ENCODE results near the gene B3GAT3.

The B3GAT3 gene

DNA sequence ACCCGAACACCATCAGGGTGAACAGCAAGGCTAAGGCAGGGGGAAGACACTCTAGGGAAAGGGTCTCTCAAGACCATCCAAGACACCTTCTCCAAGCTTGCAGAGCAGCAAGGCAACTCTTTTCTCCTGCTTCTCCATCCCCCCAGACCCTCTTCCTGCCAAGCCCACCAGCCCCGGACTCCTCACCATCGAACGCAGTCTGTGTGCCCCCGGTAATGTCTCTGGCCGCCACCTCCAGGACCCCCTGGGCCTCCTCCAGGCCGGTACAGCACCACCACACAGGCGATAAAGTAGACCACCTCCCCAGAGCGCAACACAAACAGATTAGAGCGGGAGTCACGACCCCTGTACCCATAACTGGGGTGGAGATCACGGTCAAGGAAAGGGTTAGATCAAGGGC is 13.0 kb downstream of the B3GAT3 start:
- Histone ChIP-seq H3K27ac (ENCODE audit: low read depth, low read length) (no peak overlapping the region), H3K9ac (ENCODE audit: low read length) (no peak overlapping the region), H3K36me3 (ENCODE audit: control insufficient read depth, insufficient read depth, low read length) (peaks cover 8% of the 10 kb centered on the region), H3K4me1 (ENCODE audit: control insufficient read depth, insufficient read depth, low read length) (peaks cover 10% of the 10 kb centered on the region), H3K27me3 (ENCODE audit: control insufficient read depth, insufficient read depth, low read length) (no peaks in the 10 kb centered on the region), H3K4me3 (ENCODE audit: low read length) (no peak overlapping the region)

DNA sequence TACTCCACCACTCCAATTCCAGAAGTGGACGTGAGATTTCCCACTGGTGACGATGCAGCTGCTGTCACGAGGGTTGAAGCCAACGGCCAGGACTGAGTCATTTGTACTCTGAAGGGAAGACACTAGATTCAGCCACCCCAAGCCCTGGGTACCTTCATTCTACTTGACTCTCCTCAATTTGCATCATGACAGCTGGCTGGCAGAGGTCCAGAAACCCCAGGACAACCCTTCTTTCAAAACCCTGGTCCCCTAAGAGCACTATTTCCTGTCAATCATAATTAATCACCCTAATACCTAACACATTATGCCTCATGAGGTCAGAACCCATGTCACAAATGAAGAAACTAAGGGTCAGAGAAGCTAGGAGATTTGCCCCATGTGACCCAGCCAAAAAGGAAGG is 14.1 kb downstream of the B3GAT3 start:
- H3K4me1 ChIP-seq (ENCODE audit: control insufficient read depth, insufficient read depth, low read length), result peaks cover 14% of the 10 kb centered on the region
- no peak overlapping the region for H3K4me3 ChIP-seq (ENCODE audit: low read length)
- H3K36me3 ChIP-seq (ENCODE audit: control insufficient read depth, insufficient read depth, low read length), result peaks cover 8% of the 10 kb centered on the region
- no peaks in the 10 kb centered on the region for H3K27me3 ChIP-seq (ENCODE audit: control insufficient read depth, insufficient read depth, low read length)
- no peak overlapping the region for H3K9ac ChIP-seq (ENCODE audit: low read length)
- no peak overlapping the region for H3K27ac ChIP-seq (ENCODE audit: low read depth, low read length)

DNA sequence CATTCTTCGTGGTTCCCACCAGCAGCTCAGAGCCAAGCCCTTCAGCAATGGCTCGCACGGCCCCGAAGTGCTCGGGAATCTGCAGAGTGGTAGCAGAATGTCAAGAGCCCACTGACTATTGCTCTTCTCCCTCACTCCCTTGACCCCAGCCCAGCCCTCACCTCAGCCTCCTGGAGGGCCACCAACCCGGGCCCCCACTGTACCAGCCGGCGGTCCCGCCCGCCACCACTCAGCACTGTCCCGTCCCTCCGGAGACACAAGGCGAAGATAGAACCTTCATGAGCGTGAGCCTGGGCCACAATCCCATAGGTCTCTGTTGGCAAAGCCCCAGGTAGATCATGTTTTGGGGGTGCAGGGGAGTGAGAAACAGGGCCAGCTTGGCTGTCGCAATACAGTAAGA is 15.9 kb downstream of the B3GAT3 start:
- no peak overlapping the region for H3K9ac ChIP-seq (ENCODE audit: low read length)
- H3K27me3 ChIP-seq (ENCODE audit: control insufficient read depth, insufficient read depth, low read length), result no peaks in the 10 kb centered on the region
- H3K4me3 ChIP-seq (ENCODE audit: low read length), result no peak overlapping the region
- peaks cover 8% of the 10 kb centered on the region for H3K4me1 ChIP-seq (ENCODE audit: control insufficient read depth, insufficient read depth, low read length)
- H3K36me3 ChIP-seq (ENCODE audit: control insufficient read depth, insufficient read depth, low read length), result peaks cover 8% of the 10 kb centered on the region
- H3K27ac ChIP-seq (ENCODE audit: low read depth, low read length), result no peak overlapping the region

DNA sequence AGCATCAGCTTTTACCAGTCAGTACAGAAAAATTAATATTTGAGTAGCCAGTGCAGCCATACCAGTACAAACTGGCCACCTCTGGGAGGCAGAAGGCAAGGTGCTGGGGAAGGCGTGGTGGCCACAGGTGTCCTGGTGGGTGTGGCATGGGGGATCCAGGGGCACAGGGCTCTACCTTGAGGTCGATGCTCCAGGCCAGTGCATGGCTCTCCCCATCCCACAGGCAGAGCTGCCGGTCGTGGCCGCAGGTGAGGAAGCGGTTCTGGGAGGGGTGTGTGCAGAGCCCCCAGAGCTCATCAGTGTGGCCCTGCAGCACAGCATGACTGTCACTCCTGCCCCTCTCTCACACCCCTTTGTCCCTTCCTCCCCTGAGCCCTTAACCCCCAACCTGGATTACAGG is 16.3 kb downstream of the B3GAT3 start:
- Histone ChIP-seq H3K27ac (ENCODE audit: low read depth, low read length) (no peak overlapping the region), H3K36me3 (ENCODE audit: control insufficient read depth, insufficient read depth, low read length) (peaks cover 7% of the 10 kb centered on the region), H3K4me3 (ENCODE audit: low read length) (no peak overlapping the region), H3K27me3 (ENCODE audit: control insufficient read depth, insufficient read depth, low read length) (no peaks in the 10 kb centered on the region), H3K4me1 (ENCODE audit: control insufficient read depth, insufficient read depth, low read length) (peaks cover 7% of the 10 kb centered on the region), H3K9ac (ENCODE audit: low read length) (no peak overlapping the region)

DNA sequence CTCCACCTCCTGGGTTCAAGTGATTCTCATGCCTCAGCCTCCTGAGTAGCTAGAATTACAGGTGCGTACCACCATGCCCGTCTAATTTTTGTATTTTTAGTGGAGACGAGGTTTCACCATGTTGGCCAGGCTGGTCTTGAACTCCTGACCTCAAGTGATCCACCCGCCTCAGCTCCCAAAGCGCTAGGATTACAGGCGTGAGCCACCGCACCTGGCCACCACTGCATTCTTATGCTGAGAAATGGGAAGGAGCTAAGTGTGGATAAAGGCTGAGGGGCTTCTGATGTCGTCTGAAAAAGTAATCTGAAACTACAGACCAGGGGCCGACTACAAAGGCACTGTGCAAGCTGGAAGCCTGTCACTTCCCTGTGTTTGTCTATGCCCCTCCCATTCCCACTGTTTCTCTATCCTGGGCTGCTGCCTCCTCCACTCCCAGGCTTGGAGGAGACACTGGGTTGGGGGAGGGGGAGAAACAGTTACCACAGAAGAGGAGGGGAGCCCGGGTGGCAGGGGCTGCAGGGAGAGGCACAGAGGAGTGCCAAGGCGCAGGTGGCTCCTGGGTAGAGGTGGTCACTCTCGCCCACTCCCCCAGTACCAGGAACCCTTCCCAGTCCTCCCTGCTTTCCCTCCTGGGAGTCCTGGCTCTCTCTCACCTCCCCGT is 17.2 kb downstream of the B3GAT3 start:
- no peaks in the 10 kb centered on the region for H3K27me3 ChIP-seq (ENCODE audit: control insufficient read depth, insufficient read depth, low read length)
- H3K36me3 ChIP-seq (ENCODE audit: control insufficient read depth, insufficient read depth, low read length), result peaks cover 3% of the 10 kb centered on the region
- H3K4me3 ChIP-seq (ENCODE audit: low read length), result no peak overlapping the region
- H3K27ac ChIP-seq (ENCODE audit: low read depth, low read length), result no peak overlapping the region
- no peak overlapping the region for H3K9ac ChIP-seq (ENCODE audit: low read length)
- peaks cover 13% of the 10 kb centered on the region for H3K4me1 ChIP-seq (ENCODE audit: control insufficient read depth, insufficient read depth, low read length)

DNA sequence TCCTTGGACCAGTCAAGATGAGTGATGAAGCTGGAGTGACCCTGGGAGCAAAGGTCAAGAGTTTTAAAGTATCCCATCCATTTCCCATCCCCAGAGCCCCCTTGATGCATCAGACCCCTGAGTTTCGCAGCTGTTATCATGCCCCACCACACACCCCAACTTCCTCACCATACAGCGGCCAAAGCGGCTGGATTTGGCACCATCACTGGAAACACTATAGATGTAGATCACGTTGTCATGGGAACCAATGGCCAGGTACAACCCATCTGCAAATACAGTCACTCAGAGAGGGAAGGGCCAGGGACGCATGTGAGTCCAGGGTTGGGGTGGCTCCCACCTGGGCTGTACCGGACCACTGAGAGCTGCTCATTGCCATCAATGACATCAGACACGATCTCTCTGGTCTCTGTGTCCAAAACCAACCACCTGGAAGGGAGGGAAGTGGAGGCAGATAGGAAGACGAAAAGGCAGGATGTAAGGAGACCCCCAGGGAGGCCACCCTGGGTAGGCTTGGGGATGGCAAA is 17.9 kb downstream of the B3GAT3 start:
- no peaks in the 10 kb centered on the region for H3K27me3 ChIP-seq (ENCODE audit: control insufficient read depth, insufficient read depth, low read length)
- no peak overlapping the region for H3K27ac ChIP-seq (ENCODE audit: low read depth, low read length)
- no peak overlapping the region for H3K9ac ChIP-seq (ENCODE audit: low read length)
- peaks cover 21% of the 10 kb centered on the region for H3K4me1 ChIP-seq (ENCODE audit: control insufficient read depth, insufficient read depth, low read length)
- H3K36me3 ChIP-seq (ENCODE audit: control insufficient read depth, insufficient read depth, low read length), result peaks cover 3% of the 10 kb centered on the region
- H3K4me3 ChIP-seq (ENCODE audit: low read length), result no peak overlapping the region

DNA sequence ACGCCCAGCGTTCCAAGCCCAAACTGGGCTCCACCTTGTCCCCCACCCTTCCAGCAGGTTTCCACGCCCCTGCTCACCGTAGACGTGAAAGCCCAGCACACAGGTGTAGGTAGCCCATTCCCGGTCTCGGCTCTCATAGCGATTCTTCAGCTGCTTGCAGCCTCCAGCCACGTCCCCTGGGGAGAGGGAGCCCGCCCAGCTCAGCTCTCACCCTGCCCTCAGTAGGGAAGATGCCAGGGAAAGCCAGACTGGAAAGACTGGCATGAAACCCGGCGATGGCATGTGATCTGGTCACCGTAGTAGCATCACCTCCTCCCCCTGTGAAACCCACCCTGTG is 18.7 kb downstream of the B3GAT3 start:
- Histone ChIP-seq H3K27ac (ENCODE audit: low read depth, low read length) (peak overlapping the region; percentile 83), H3K4me3 (ENCODE audit: low read length) (peak overlapping the region; percentile 82), H3K36me3 (ENCODE audit: control insufficient read depth, insufficient read depth, low read length) (peaks cover 8% of the 10 kb centered on the region), H3K9ac (ENCODE audit: low read length) (no peak overlapping the region), H3K4me1 (ENCODE audit: control insufficient read depth, insufficient read depth, low read length) (peaks cover 23% of the 10 kb centered on the region), H3K27me3 (ENCODE audit: control insufficient read depth, insufficient read depth, low read length) (no peaks in the 10 kb centered on the region)

DNA sequence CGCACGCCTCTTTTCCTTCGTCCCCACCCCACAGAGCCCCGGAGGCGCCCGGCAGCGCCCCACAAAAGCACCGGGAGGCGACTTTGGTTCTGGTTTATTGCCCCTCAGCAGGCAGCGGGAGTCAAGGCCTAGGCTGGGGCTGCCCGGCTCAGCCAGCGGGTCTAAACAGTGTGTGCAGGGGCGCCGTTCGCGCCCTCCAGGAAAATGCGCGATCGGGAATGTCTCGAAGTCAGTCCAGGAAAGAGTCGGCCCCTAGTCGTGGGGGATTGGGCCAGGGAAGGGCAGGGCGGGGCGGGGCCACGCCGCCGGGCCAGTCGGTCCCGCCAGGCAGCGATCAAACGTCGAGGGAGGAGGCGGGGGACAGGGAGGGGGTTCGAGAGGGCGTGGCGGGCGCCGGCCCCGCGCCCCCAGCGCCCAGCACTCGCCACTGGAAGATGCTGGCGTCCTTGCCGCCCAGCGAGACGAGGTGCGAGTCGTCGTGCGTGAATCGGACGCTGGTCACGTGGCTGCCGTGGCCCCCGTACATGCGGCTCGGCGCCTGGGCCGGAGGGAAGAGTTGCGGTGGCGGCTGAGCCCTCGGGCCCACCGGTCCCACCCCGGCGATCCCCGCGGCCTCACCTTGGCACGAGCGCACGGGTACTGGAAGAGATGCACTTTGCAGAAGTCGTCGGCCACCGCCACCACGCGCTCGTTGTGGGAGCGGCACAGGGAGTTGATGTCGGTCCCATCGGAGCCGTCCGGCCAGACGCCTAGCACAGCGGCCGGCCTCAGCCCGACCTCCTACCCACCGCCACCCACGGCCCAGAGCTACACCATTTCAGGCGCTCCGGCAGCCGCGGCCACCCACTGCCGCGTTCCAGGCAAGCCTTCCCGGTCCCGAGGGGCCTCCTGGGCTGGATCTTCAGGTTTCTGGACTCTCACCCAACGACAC is 19.4 kb downstream of the B3GAT3 start:
- Histone ChIP-seq H3K4me1 (ENCODE audit: control insufficient read depth, insufficient read depth, low read length) (peaks cover 23% of the 10 kb centered on the region), H3K36me3 (ENCODE audit: control insufficient read depth, insufficient read depth, low read length) (peaks cover 13% of the 10 kb centered on the region), H3K4me3 (ENCODE audit: low read length) (peak overlapping the region; percentile 82), H3K27me3 (ENCODE audit: control insufficient read depth, insufficient read depth, low read length) (no peaks in the 10 kb centered on the region), H3K27ac (ENCODE audit: low read depth, low read length) (peak overlapping the region; percentile 83), H3K9ac (ENCODE audit: low read length) (peak overlapping the region; percentile 14)

DNA sequence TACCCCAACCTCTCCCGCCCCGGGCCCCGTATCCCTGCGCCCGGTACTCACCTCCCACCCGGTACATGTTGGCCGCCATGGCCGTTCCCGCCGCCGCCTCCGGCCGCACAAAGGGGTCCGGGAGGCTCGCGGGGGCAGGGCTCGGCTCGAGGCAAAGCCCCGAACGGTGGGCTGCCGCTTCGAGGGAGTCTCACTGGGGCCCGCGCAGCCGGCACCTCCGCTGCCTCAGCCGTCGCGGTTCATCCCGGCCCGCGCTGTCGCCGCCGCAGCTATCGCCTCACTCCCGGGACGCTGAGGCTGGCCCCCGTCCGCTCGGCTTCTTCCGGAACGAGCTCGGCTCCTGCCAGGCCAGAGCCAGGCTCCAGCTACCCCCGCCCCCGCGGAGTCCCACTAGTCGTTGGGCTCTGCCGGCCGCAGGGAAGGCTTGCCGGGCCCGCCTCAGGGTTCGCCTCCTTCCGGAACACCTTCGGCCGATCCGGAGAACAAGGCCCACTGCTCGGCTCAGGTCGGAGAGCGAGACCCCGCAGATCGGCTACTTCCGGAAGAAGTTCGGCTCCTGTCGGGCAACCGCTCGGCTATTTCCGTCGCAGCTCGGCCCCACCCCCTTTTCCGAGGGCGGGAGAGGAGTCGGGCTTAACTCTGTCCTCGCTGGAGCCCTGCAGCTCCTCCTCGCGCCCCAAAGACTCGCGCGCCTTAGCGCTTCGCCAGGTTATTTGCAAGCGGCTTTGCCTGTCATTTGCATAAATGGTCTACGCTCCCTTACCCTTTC is 20.2 kb downstream of the B3GAT3 start, which contains the start of gene MTA2:
MTA2 (minus strand) TSS at position 494 of the 769 bp plus-strand sequence; CDS start at position 79, 415 bp downstream.
- Histone ChIP-seq H3K27me3 (ENCODE audit: control insufficient read depth, insufficient read depth, low read length) (no peaks in the 10 kb centered on the region), H3K4me3 (ENCODE audit: low read length) (peak within 1 kb of the TSS; percentile 82), H3K27ac (ENCODE audit: low read depth, low read length) (peak within 1 kb of the TSS; percentile 92), H3K4me1 (ENCODE audit: control insufficient read depth, insufficient read depth, low read length) (peaks cover 23% of the 10 kb centered on the region), H3K36me3 (ENCODE audit: control insufficient read depth, insufficient read depth, low read length) (peaks cover 17% of the 10 kb centered on the region), H3K9ac (ENCODE audit: low read length) (peak within 1 kb of the TSS; percentile 82)

DNA sequence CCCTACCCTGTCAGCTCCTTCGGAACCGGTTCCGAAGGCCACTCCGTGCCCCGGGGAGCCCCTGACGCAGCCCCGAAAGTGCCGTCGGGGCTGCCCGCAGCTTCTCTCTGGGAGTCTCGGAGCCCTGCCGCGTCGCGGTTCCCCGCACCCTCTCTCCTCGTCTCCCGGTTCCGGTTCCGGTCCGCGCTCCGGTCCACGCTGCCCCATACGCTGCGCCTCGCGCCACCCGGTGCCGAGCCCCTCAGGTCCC is 20.7 kb downstream of the B3GAT3 start:
- H3K4me3 ChIP-seq (ENCODE audit: low read length), result peak overlapping the region; percentile 76
- peak overlapping the region; percentile 82 for H3K9ac ChIP-seq (ENCODE audit: low read length)
- peak overlapping the region; percentile 92 for H3K27ac ChIP-seq (ENCODE audit: low read depth, low read length)
- H3K4me1 ChIP-seq (ENCODE audit: control insufficient read depth, insufficient read depth, low read length), result peaks cover 23% of the 10 kb centered on the region
- peaks cover 21% of the 10 kb centered on the region for H3K36me3 ChIP-seq (ENCODE audit: control insufficient read depth, insufficient read depth, low read length)
- H3K27me3 ChIP-seq (ENCODE audit: control insufficient read depth, insufficient read depth, low read length), result no peaks in the 10 kb centered on the region

DNA sequence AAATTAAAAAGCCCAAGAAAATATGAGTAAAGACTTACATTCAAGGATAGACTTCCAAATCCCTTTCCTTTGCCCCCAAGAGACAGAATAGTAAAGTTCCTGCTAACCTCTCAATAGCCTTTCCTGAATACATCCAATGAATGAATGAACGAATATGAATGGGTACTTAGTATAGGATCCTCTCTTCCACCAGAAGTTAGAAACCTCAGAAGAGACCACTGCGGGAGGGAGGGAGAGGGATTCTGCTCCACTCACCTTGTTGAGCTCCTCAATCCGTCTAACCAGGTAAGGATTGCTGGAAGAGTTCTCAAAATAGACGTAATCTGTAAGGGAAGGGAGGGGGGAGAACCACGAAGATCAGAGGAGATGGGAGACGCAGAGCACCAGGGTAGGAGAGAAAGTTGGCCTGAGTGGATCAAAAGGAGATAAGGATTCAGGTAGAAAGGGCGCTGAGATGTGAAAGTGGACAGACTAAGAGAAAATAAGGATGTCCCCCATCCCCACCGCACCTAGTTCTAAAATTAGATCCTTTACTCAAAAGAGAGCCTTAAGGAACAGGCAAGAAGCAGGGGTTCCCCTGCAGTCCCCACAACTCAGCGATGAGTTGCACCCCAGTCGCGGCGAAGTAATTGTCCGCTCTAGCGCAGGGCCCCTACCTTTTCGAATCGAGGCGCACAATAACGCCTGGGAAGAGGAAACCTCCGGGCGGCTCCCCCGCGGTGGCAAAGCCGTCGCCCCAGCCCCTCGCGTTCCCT is 21.2 kb downstream of the B3GAT3 start:
- peaks cover 23% of the 10 kb centered on the region for H3K4me1 ChIP-seq (ENCODE audit: control insufficient read depth, insufficient read depth, low read length)
- H3K9ac ChIP-seq (ENCODE audit: low read length), result peak overlapping the region; percentile 82
- peaks cover 26% of the 10 kb centered on the region for H3K36me3 ChIP-seq (ENCODE audit: control insufficient read depth, insufficient read depth, low read length)
- H3K27me3 ChIP-seq (ENCODE audit: control insufficient read depth, insufficient read depth, low read length), result no peaks in the 10 kb centered on the region
- peak overlapping the region; percentile 92 for H3K27ac ChIP-seq (ENCODE audit: low read depth, low read length)
- H3K4me3 ChIP-seq (ENCODE audit: low read length), result peak overlapping the region; percentile 76

DNA sequence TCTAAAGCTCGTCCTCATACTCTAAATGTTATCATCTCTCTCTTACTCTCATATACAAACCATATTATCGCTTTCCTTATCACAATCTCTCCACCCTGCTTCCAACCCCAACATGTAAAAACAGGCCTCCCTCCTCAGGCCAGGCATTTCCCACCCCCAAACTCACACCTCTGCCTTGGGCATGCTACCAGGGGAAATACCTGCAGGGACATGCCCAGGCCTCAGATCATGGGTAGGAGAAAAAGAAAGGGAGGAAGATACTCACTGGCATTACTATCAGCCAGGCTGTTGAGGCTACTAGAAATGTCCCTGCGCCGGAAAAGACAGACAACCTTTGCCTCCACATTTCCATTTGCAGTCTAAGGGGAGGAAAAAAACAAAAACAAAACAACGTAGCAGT is 21.9 kb downstream of the B3GAT3 start:
- H3K27me3 ChIP-seq (ENCODE audit: control insufficient read depth, insufficient read depth, low read length), result no peaks in the 10 kb centered on the region
- peak overlapping the region; percentile 38 for H3K27ac ChIP-seq (ENCODE audit: low read depth, low read length)
- H3K36me3 ChIP-seq (ENCODE audit: control insufficient read depth, insufficient read depth, low read length), result peaks cover 29% of the 10 kb centered on the region
- peak overlapping the region; percentile 76 for H3K4me3 ChIP-seq (ENCODE audit: low read length)
- peaks cover 23% of the 10 kb centered on the region for H3K4me1 ChIP-seq (ENCODE audit: control insufficient read depth, insufficient read depth, low read length)
- H3K9ac ChIP-seq (ENCODE audit: low read length), result peak overlapping the region; percentile 16
